ENCODE data around the gene NANS. TPM values are rescaled to one million over a fixed set of nuclear protein-coding genes. Genes with fewer than 3 reads are reported as not detected.
A peak's percentile ranks its signal among the peaks of the same experiment; 100 is the strongest.

NANS gene
- total and polyA plus RNA-seq, 2 of the 13 experiments (the other 11 are each of a cell fraction or from before 2014, with no cell fraction given): 86.9 to 203 TPM

GRCh38 chr9:98056269-98057137 is at the start of gene NANS (continued):
- TF ChIP-seq, protein P1, sequence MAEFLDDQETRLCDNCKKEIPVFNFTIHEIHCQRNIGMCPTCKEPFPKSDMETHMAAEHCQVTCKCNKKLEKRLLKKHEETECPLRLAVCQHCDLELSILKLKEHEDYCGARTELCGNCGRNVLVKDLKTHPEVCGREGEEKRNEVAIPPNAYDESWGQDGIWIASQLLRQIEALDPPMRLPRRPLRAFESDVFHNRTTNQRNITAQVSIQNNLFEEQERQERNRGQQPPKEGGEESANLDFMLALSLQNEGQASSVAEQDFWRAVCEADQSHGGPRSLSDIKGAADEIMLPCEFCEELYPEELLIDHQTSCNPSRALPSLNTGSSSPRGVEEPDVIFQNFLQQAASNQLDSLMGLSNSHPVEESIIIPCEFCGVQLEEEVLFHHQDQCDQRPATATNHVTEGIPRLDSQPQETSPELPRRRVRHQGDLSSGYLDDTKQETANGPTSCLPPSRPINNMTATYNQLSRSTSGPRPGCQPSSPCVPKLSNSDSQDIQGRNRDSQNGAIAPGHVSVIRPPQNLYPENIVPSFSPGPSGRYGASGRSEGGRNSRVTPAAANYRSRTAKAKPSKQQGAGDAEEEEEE (CRISPR knock-in tag; IDR thresholded peaks at IDR 0.05; ENCODE audit: borderline replicate concordance): 0 out of 2 replicates have a peak, but pooled peaks have one; percentile 19
- TF ChIP-seq, protein P2, sequence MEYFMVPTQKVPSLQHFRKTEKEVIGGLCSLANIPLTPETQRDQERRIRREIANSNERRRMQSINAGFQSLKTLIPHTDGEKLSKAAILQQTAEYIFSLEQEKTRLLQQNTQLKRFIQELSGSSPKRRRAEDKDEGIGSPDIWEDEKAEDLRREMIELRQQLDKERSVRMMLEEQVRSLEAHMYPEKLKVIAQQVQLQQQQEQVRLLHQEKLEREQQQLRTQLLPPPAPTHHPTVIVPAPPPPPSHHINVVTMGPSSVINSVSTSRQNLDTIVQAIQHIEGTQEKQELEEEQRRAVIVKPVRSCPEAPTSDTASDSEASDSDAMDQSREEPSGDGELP (IDR thresholded peaks at IDR 0.05; ENCODE audit: borderline replicate concordance, low read depth): no peak
- TF ChIP-seq MLXIP (CRISPR knock-in tag; IDR thresholded peaks at IDR 0.05; ENCODE audit: borderline replicate concordance) (no peak), KDM4B (CRISPR knock-in tag; IDR thresholded peaks at IDR 0.05) (0 out of 2 replicates have a peak, but pooled peaks have one; percentile 53), MED13 (CRISPR knock-in tag; IDR thresholded peaks at IDR 0.05) (no peak; the same call in 1 of the 2 replicates), ZC3H4 (CRISPR knock-in tag; IDR thresholded peaks at IDR 0.05; ENCODE audit: borderline replicate concordance) (no peak), ZNF629 (CRISPR knock-in tag; conservative IDR thresholded peaks at IDR 0.05) (no peak; the same call in none of the 2 replicates), NCOR1 (IDR thresholded peaks at IDR 0.05; ENCODE audit: borderline replicate concordance, low read length) (no peak; the same call in 1 of the 2 replicates), IRX3 (CRISPR knock-in tag; IDR thresholded peaks at IDR 0.05; ENCODE audit: borderline replicate concordance, low read depth) (no peak), KDM6A (CRISPR knock-in tag; IDR thresholded peaks at IDR 0.05; ENCODE audit: low read depth) (no peak), NR1H2 (CRISPR knock-in tag; IDR thresholded peaks at IDR 0.05; ENCODE audit: borderline replicate concordance, low read depth) (no peak), POLR2G (IDR thresholded peaks at IDR 0.05; ENCODE audit: low read depth, low read length) (peak; percentile 98), GATA4 (IDR thresholded peaks at IDR 0.05; ENCODE audit: borderline replicate concordance, low read depth) (peak; percentile 74), ZNF782 (CRISPR knock-in tag; IDR thresholded peaks at IDR 0.05; ENCODE audit: borderline replicate concordance) (no peak), ZNF350 (CRISPR knock-in tag; IDR thresholded peaks at IDR 0.05; ENCODE audit: borderline replicate concordance, low read depth) (peak; percentile 64; the same call in 1 of the 2 replicates), RARG (CRISPR knock-in tag; IDR thresholded peaks at IDR 0.05; ENCODE audit: low read depth) (no peak)
- TF ChIP-seq, protein P3, sequence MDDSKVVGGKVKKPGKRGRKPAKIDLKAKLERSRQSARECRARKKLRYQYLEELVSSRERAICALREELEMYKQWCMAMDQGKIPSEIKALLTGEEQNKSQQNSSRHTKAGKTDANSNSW (CRISPR knock-in tag; IDR thresholded peaks at IDR 0.05; ENCODE audit: borderline replicate concordance): no peak
- TF ChIP-seq, protein P4, sequence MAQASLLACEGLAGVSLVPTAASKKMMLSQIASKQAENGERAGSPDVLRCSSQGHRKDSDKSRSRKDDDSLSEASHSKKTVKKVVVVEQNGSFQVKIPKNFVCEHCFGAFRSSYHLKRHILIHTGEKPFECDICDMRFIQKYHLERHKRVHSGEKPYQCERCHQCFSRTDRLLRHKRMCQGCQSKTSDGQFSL (CRISPR knock-in tag; IDR thresholded peaks at IDR 0.05): no peak
- TF ChIP-seq, protein P5, sequence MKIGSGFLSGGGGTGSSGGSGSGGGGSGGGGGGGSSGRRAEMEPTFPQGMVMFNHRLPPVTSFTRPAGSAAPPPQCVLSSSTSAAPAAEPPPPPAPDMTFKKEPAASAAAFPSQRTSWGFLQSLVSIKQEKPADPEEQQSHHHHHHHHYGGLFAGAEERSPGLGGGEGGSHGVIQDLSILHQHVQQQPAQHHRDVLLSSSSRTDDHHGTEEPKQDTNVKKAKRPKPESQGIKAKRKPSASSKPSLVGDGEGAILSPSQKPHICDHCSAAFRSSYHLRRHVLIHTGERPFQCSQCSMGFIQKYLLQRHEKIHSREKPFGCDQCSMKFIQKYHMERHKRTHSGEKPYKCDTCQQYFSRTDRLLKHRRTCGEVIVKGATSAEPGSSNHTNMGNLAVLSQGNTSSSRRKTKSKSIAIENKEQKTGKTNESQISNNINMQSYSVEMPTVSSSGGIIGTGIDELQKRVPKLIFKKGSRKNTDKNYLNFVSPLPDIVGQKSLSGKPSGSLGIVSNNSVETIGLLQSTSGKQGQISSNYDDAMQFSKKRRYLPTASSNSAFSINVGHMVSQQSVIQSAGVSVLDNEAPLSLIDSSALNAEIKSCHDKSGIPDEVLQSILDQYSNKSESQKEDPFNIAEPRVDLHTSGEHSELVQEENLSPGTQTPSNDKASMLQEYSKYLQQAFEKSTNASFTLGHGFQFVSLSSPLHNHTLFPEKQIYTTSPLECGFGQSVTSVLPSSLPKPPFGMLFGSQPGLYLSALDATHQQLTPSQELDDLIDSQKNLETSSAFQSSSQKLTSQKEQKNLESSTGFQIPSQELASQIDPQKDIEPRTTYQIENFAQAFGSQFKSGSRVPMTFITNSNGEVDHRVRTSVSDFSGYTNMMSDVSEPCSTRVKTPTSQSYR (CRISPR knock-in tag; IDR thresholded peaks at IDR 0.05; ENCODE audit: borderline replicate concordance): peak; percentile 36; the same call in 1 of the 2 replicates

Data from HepG2 (cell line).